Body of pancreas (tissue), 4 donors: ENCODE results near the gene PLCH1.

Experiments used
- POLR2A ChIP-seq, 3 donors: fragments of 450-650 bp; IDR thresholded peaks; one replicate each; pipeline ENCODE4 v1.6.1; 2016; ENCODE audit warnings: antibody characterized with exemption in 3 of 3, mild to moderate bottlenecking in 2 of 3
- TF ChIP-seq, protein P1 (sequence below), 7 experiments: fragments of 450-650 bp in 4 of 7; fragments of 200-600 bp in 3 of 7; sonication (generic) in 3 of 7; IDR thresholded peaks; one replicate each; pipeline ENCODE4 v1.5.1; 2016 to 2019; ENCODE audit warnings: antibody characterized with exemption in 7 of 7

DNA sequence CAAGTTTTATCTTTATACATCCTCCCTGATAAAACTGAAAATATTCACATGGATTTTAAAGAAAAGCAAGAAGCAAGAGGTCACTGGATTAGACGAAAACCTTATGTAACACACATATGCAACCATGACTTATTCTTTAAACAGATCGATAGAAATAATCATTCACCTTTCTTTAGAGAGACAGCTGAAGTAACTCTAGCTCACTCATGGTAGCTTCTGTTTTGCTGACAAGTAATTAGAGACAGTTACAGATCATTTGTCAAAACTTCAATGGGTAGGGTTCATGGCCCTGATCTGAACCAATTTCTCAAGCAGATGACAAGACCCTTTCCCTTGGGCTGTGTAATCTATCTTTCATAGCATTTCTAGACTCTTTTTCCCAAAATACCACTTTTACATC is 74.5 kb downstream of the PLCH1 start:
- TF ChIP-seq, protein P1, sequence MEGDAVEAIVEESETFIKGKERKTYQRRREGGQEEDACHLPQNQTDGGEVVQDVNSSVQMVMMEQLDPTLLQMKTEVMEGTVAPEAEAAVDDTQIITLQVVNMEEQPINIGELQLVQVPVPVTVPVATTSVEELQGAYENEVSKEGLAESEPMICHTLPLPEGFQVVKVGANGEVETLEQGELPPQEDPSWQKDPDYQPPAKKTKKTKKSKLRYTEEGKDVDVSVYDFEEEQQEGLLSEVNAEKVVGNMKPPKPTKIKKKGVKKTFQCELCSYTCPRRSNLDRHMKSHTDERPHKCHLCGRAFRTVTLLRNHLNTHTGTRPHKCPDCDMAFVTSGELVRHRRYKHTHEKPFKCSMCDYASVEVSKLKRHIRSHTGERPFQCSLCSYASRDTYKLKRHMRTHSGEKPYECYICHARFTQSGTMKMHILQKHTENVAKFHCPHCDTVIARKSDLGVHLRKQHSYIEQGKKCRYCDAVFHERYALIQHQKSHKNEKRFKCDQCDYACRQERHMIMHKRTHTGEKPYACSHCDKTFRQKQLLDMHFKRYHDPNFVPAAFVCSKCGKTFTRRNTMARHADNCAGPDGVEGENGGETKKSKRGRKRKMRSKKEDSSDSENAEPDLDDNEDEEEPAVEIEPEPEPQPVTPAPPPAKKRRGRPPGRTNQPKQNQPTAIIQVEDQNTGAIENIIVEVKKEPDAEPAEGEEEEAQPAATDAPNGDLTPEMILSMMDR (IDR thresholded peaks at IDR 0.05) = no peak
- TF ChIP-seq POLR2A (IDR thresholded peaks at IDR 0.05) = no peak
